HEK293 (cell line): ENCODE measurements around the gene SCN7A.

Experiments
- CTCF ChIA-PET: fragments of 350-600 bp; formaldehyde crosslinking; extraction: SDS; loops from one replicate; lab custom pipeline; 2021; ENCODE audit warnings: antibody characterized with exemption; lab: Yijun Ruan, JAX
- POLR2A ChIA-PET: fragments of 300-600 bp; formaldehyde crosslinking; extraction: SDS; loops from one replicate; lab custom pipeline; 2020; ENCODE audit warnings: antibody characterized with exemption, inconsistent platforms; lab: Yijun Ruan, JAX
- H3K27ac ChIP-seq: fragments of 200-500 bp; sonication (Bioruptor generic); 2 replicates; pipeline ENCODE4 v1.5.1; 2014; ENCODE audit warnings: low read depth, low read length, control low read depth, inconsistent platforms; ENCODE audit errors: extremely low read depth
- H3K36me3 ChIP-seq, 2 experiments: fragments of 200-500 bp in 1 of 2; sonication (Bioruptor generic) in 1 of 2; 1 replicate in 1 of 2; 2 replicates in 1 of 2; pipeline ENCODE4 v1.5.1; 2014 to 2017; ENCODE audit warnings: inconsistent platforms in 2 of 2, low read length in 2 of 2; ENCODE audit not compliant: control insufficient read depth in 2 of 2, insufficient read depth in 1 of 2
- H3K4me1 ChIP-seq: fragments of 200-500 bp; sonication (Bioruptor generic); 2 replicates; pipeline ENCODE4 v1.5.1; 2014; ENCODE audit warnings: mild to moderate bottlenecking, low read length, inconsistent platforms; ENCODE audit not compliant: control insufficient read depth, insufficient read depth
- H3K4me3 ChIP-seq: 2 replicates; pipeline ENCODE4 v1.5.1; 2011; ENCODE audit warnings: low read depth, mild to moderate bottlenecking, control low read depth, low read length, moderate library complexity
- H3K9me3 ChIP-seq: fragments of 200-500 bp; sonication (Bioruptor generic); 2 replicates; pipeline ENCODE4 v1.5.1; 2014; ENCODE audit warnings: low read depth, low read length, inconsistent platforms; ENCODE audit not compliant: control insufficient read depth, insufficient read depth
- BCL11A ChIP-seq: fragments of 450-650 bp; formaldehyde crosslinking; IDR thresholded peaks from 2 replicates; pipeline ENCODE4 v1.5.1; 2016; ENCODE audit warnings: low read depth, missing biosample characterization, missing genetic modification characterization
- IKZF3 ChIP-seq: fragments of 450-650 bp; IDR thresholded peaks from 2 replicates; pipeline ENCODE4 v1.5.0; 2018; ENCODE audit warnings: missing biosample characterization, mild to moderate bottlenecking, missing genetic modification characterization, moderate library complexity
- KLF10 ChIP-seq: fragments of 450-650 bp; IDR thresholded peaks from 2 replicates; pipeline ENCODE4 v1.5.1; 2018; ENCODE audit warnings: missing biosample characterization, mild to moderate bottlenecking, missing genetic modification characterization
- KLF8 ChIP-seq: fragments of 450-650 bp; formaldehyde crosslinking; IDR thresholded peaks from 2 replicates; pipeline ENCODE4 v1.5.1; 2016; ENCODE audit warnings: missing biosample characterization, missing genetic modification characterization
- REPIN1 ChIP-seq: fragments of 450-650 bp; formaldehyde crosslinking; IDR thresholded peaks from 2 replicates; pipeline ENCODE4 v1.5.1; 2017; ENCODE audit warnings: missing biosample characterization, missing genetic modification characterization, low read depth
- SCRT2 ChIP-seq: fragments of 450-650 bp; formaldehyde crosslinking; IDR thresholded peaks from 2 replicates; pipeline ENCODE4 v1.5.1; 2016; ENCODE audit warnings: missing biosample characterization, missing genetic modification characterization
- ZBTB20 ChIP-seq: fragments of 450-650 bp; formaldehyde crosslinking; IDR thresholded peaks from 2 replicates; pipeline ENCODE4 v1.5.1; 2016; ENCODE audit warnings: missing biosample characterization, missing genetic modification characterization
- ZNF10 ChIP-seq: fragments of 450-650 bp; formaldehyde crosslinking; IDR thresholded peaks from 2 replicates; pipeline ENCODE4 v1.5.1; 2017; ENCODE audit warnings: missing biosample characterization, missing genetic modification characterization
- ZNF221 ChIP-seq: fragments of 450-650 bp; formaldehyde crosslinking; IDR thresholded peaks from 2 replicates; pipeline ENCODE4 v1.5.1; 2017; ENCODE audit warnings: missing biosample characterization, missing genetic modification characterization, borderline replicate concordance
- ZNF23 ChIP-seq: fragments of 450-650 bp; formaldehyde crosslinking; IDR thresholded peaks from 2 replicates; pipeline ENCODE4 v1.5.1; 2016; ENCODE audit warnings: missing biosample characterization, missing genetic modification characterization, borderline replicate concordance
- ZNF248 ChIP-seq: fragments of 450-650 bp; formaldehyde crosslinking; IDR thresholded peaks from 2 replicates; pipeline ENCODE4 v1.5.1; 2017; ENCODE audit warnings: missing biosample characterization, missing genetic modification characterization
- ZNF341 ChIP-seq: fragments of 450-650 bp; formaldehyde crosslinking; IDR thresholded peaks from 2 replicates; pipeline ENCODE4; 2016; ENCODE audit warnings: low read depth, missing biosample characterization, missing genetic modification characterization
- ZNF514 ChIP-seq: fragments of 450-650 bp; formaldehyde crosslinking; IDR thresholded peaks from 2 replicates; pipeline ENCODE4 v1.5.1; 2016; ENCODE audit warnings: missing biosample characterization, missing genetic modification characterization
- ZNF530 ChIP-seq: fragments of 450-650 bp; formaldehyde crosslinking; IDR thresholded peaks from 2 replicates; pipeline ENCODE4 v1.5.1; 2016; ENCODE audit warnings: low read depth, missing biosample characterization, missing genetic modification characterization
- ZNF585B ChIP-seq: fragments of 450-650 bp; formaldehyde crosslinking; IDR thresholded peaks from 2 replicates; pipeline ENCODE4 v1.5.1; 2016; ENCODE audit warnings: missing biosample characterization, missing genetic modification characterization
- ZNF654 ChIP-seq: fragments of 450-650 bp; formaldehyde crosslinking; IDR thresholded peaks from 2 replicates; pipeline ENCODE4 v1.5.1; 2016; ENCODE audit warnings: low read depth, missing biosample characterization, missing genetic modification characterization
- ZNF658 ChIP-seq: fragments of 450-650 bp; formaldehyde crosslinking; IDR thresholded peaks from 2 replicates; pipeline ENCODE4; 2016; ENCODE audit warnings: missing biosample characterization, missing genetic modification characterization
- ZNF670 ChIP-seq: fragments of 450-650 bp; formaldehyde crosslinking; IDR thresholded peaks from 2 replicates; pipeline ENCODE4 v1.5.1; 2016; ENCODE audit warnings: missing biosample characterization, missing genetic modification characterization, low read depth
- ZNF747 ChIP-seq: fragments of 450-650 bp; formaldehyde crosslinking; IDR thresholded peaks from 2 replicates; pipeline ENCODE4 v1.5.1; 2016; ENCODE audit warnings: missing biosample characterization, missing genetic modification characterization
- ZNF791 ChIP-seq: fragments of 450-650 bp; formaldehyde crosslinking; IDR thresholded peaks from 2 replicates; pipeline ENCODE4 v1.5.1; 2016; ENCODE audit warnings: missing biosample characterization, missing genetic modification characterization
- ZNF837 ChIP-seq: fragments of 450-650 bp; formaldehyde crosslinking; IDR thresholded peaks from 2 replicates; pipeline ENCODE4 v1.5.1; 2016; ENCODE audit warnings: missing biosample characterization, missing genetic modification characterization
- ZSCAN30 ChIP-seq: fragments of 450-650 bp; IDR thresholded peaks from 2 replicates; pipeline ENCODE4 v1.5.1; 2018; ENCODE audit warnings: missing biosample characterization, mild to moderate bottlenecking, missing genetic modification characterization, moderate library complexity
- TF ChIP-seq, protein P1 (sequence below): fragments of 450-650 bp; formaldehyde crosslinking; IDR thresholded peaks from 2 replicates; pipeline ENCODE4 v1.5.1; 2017; ENCODE audit warnings: missing biosample characterization, missing genetic modification characterization
- TF ChIP-seq, protein P2 (sequence below): IDR thresholded peaks from 2 replicates; pipeline ENCODE4 v1.6.1; 2011; ENCODE audit warnings: mild to moderate bottlenecking, low read depth, low read length, borderline replicate concordance
- TF ChIP-seq, protein P3 (sequence below): fragments of 450-650 bp; formaldehyde crosslinking; IDR thresholded peaks from 2 replicates; pipeline ENCODE4 v1.5.1; 2016; ENCODE audit warnings: missing biosample characterization, missing genetic modification characterization, low read depth
- TF ChIP-seq, protein P4 (sequence below): fragments of 450-650 bp; formaldehyde crosslinking; IDR thresholded peaks from 2 replicates; pipeline ENCODE4 v1.5.1; 2016; ENCODE audit warnings: missing biosample characterization, missing genetic modification characterization
- TF ChIP-seq, protein P5 (sequence below): fragments of 450-650 bp; formaldehyde crosslinking; optimal IDR thresholded peaks from 2 replicates; pipeline ENCODE3; 2016; ENCODE audit warnings: missing biosample characterization, mild to moderate bottlenecking, missing genetic modification characterization
- TF ChIP-seq, protein P6 (sequence below): fragments of 450-650 bp; IDR thresholded peaks from 2 replicates; pipeline ENCODE4 v1.5.1; 2018; ENCODE audit warnings: missing biosample characterization, mild to moderate bottlenecking, missing genetic modification characterization

SCN7A gene

DNA sequence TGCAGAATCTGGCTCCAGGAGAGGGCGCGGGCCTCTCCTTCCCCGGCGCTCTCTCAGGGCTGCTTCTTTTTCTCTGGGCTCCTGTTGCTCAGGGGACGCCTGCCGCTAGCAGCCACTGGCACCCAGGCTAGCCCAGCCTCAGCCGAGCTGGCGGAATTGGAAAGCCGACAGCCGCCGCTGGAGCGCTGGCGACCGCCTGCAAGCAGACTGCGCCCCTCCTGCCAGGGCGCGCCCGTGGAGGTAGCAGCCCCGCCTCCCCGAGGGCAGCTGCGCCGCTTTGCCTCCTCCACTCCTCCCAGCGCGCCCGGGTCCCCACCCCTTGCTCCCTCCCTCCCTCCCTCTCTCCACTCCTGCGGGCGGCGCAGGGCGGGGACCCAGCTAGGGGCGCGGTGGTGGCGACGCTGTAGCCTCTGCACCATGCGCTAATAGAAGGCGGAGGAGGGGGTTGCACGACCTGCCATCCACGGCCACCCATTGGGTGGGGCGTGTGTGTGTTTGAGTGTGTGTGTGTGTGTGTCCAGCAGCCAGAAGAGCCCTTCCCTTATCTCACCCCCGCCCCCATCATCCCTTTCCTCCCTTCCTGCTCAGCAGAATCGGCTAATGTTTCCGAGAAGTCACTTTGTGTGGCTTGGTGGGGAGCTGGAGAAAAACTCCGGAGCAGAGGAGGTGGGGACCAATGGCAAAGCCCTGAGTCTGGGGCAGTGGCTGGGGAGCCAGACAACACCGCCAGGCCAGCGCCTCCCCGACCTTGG is 118.1 kb downstream of the SCN7A start, which contains the start of gene SCN9A:
Gene SCN9A, minus strand, starts transcription at position 209 of the 752 bp plus-strand sequence. CDS start 64,188 bp downstream, outside the sequence.
- CTCF ChIA-PET = interaction anchor here (0.6 to 4.3 kb wide), 9 partner anchors 9 to 1208 kb away, joined by 3 to 25 read pairs (median 3); no protein-coding TSS in a partner anchor
- H3K4me1 ChIP-seq = peaks cover 20% of the 10 kb centered on the region
- peak within 1 kb of the TSS; percentile 74 for H3K27ac ChIP-seq
- H3K36me3 ChIP-seq = no peaks in the 10 kb centered on the region
- peak within 1 kb of the TSS; percentile 72 for H3K4me3 ChIP-seq
- POLR2A ChIA-PET = interaction anchor here (0.6 to 2.2 kb wide), 5 partner anchors 9 to 422 kb away, joined by 3 to 8 read pairs (median 3); partner anchors contain the start of gene TTC21B
- H3K9me3 ChIP-seq = no peaks in the 10 kb centered on the region
- TF ChIP-seq ZNF791 (no peak), ZNF221 (tag by site-specific recombination) (no peak), ZNF10 (tag by site-specific recombination) (no peak), ZSCAN30 (tag by site-specific recombination) (peak; percentile 17), ZNF341 (tag by site-specific recombination) (peak; percentile 98), ZNF585B (tag by site-specific recombination) (no peak), BCL11A (no peak), ZNF23 (tag by site-specific recombination) (no peak), ZNF747 (tag by site-specific recombination) (no peak), ZNF837 (tag by site-specific recombination) (no peak), REPIN1 (no peak), ZNF654 (tag by site-specific recombination) (no peak), KLF8 (tag by site-specific recombination) (peak; percentile 55; the same call in 1 of the 2 replicates), ZNF530 (no peak), SCRT2 (peak; percentile 97), ZNF670 (tag by site-specific recombination) (no peak), IKZF3 (tag by site-specific recombination) (no peak), ZBTB20 (peak; percentile 46; the same call in 1 of the 2 replicates), KLF10 (tag by site-specific recombination) (peak; percentile 54; the same call in 1 of the 2 replicates), ZNF658 (tag by site-specific recombination) (no peak), ZNF248 (tag by site-specific recombination) (no peak), ZNF514 (tag by site-specific recombination) (no peak)
- TF ChIP-seq, protein P1, sequence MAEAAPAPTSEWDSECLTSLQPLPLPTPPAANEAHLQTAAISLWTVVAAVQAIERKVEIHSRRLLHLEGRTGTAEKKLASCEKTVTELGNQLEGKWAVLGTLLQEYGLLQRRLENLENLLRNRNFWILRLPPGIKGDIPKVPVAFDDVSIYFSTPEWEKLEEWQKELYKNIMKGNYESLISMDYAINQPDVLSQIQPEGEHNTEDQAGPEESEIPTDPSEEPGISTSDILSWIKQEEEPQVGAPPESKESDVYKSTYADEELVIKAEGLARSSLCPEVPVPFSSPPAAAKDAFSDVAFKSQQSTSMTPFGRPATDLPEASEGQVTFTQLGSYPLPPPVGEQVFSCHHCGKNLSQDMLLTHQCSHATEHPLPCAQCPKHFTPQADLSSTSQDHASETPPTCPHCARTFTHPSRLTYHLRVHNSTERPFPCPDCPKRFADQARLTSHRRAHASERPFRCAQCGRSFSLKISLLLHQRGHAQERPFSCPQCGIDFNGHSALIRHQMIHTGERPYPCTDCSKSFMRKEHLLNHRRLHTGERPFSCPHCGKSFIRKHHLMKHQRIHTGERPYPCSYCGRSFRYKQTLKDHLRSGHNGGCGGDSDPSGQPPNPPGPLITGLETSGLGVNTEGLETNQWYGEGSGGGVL (tag by site-specific recombination) = peak; percentile 95
- TF ChIP-seq, protein P2, sequence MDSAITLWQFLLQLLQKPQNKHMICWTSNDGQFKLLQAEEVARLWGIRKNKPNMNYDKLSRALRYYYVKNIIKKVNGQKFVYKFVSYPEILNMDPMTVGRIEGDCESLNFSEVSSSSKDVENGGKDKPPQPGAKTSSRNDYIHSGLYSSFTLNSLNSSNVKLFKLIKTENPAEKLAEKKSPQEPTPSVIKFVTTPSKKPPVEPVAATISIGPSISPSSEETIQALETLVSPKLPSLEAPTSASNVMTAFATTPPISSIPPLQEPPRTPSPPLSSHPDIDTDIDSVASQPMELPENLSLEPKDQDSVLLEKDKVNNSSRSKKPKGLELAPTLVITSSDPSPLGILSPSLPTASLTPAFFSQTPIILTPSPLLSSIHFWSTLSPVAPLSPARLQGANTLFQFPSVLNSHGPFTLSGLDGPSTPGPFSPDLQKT = no peak
- TF ChIP-seq, protein P3, sequence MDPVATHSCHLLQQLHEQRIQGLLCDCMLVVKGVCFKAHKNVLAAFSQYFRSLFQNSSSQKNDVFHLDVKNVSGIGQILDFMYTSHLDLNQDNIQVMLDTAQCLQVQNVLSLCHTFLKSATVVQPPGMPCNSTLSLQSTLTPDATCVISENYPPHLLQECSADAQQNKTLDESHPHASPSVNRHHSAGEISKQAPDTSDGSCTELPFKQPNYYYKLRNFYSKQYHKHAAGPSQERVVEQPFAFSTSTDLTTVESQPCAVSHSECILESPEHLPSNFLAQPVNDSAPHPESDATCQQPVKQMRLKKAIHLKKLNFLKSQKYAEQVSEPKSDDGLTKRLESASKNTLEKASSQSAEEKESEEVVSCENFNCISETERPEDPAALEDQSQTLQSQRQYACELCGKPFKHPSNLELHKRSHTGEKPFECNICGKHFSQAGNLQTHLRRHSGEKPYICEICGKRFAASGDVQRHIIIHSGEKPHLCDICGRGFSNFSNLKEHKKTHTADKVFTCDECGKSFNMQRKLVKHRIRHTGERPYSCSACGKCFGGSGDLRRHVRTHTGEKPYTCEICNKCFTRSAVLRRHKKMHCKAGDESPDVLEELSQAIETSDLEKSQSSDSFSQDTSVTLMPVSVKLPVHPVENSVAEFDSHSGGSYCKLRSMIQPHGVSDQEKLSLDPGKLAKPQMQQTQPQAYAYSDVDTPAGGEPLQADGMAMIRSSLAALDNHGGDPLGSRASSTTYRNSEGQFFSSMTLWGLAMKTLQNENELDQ (tag by site-specific recombination) = no peak
- TF ChIP-seq, protein P4, sequence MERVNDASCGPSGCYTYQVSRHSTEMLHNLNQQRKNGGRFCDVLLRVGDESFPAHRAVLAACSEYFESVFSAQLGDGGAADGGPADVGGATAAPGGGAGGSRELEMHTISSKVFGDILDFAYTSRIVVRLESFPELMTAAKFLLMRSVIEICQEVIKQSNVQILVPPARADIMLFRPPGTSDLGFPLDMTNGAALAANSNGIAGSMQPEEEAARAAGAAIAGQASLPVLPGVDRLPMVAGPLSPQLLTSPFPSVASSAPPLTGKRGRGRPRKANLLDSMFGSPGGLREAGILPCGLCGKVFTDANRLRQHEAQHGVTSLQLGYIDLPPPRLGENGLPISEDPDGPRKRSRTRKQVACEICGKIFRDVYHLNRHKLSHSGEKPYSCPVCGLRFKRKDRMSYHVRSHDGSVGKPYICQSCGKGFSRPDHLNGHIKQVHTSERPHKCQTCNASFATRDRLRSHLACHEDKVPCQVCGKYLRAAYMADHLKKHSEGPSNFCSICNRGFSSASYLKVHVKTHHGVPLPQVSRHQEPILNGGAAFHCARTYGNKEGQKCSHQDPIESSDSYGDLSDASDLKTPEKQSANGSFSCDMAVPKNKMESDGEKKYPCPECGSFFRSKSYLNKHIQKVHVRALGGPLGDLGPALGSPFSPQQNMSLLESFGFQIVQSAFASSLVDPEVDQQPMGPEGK (tag by site-specific recombination) = peak; percentile 86
- TF ChIP-seq, protein P5, sequence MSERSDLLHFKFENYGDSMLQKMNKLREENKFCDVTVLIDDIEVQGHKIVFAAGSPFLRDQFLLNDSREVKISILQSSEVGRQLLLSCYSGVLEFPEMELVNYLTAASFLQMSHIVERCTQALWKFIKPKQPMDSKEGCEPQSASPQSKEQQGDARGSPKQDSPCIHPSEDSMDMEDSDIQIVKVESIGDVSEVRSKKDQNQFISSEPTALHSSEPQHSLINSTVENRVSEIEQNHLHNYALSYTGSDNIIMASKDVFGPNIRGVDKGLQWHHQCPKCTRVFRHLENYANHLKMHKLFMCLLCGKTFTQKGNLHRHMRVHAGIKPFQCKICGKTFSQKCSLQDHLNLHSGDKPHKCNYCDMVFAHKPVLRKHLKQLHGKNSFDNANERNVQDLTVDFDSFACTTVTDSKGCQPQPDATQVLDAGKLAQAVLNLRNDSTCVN (tag by site-specific recombination) = peak; percentile 73
- TF ChIP-seq, protein P6, sequence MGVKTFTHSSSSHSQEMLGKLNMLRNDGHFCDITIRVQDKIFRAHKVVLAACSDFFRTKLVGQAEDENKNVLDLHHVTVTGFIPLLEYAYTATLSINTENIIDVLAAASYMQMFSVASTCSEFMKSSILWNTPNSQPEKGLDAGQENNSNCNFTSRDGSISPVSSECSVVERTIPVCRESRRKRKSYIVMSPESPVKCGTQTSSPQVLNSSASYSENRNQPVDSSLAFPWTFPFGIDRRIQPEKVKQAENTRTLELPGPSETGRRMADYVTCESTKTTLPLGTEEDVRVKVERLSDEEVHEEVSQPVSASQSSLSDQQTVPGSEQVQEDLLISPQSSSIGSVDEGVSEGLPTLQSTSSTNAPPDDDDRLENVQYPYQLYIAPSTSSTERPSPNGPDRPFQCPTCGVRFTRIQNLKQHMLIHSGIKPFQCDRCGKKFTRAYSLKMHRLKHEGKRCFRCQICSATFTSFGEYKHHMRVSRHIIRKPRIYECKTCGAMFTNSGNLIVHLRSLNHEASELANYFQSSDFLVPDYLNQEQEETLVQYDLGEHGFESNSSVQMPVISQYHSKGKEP = peak; percentile 47
